HepG2 (cell line): ENCODE measurements around the gene SMAD6. TPM values are rescaled to one million over a fixed set of nuclear protein-coding genes. Genes with fewer than 3 reads are reported as not detected.

Source experiments
- ATAC-seq: fragments of 200-7000 bp; cut with Tn5 transposase; 3 replicates; pipeline ENCODE4 v1.9.1; 2020; ENCODE audit warnings: mild to moderate bottlenecking, moderate library complexity
- BruUV-seq: library from RNA; stranded (reverse); fragments of 400-500 nt; replicated peaks from 2 replicates; lab custom pipeline; 2021; lab: Mats Ljungman, UMichigan
- CTCF ChIA-PET: fragments of 300-600 bp; formaldehyde crosslinking; extraction: SDS; loops from one replicate; lab custom pipeline; 2021; ENCODE audit warnings: low total read pairs, inconsistent platforms, low intra/inter-chr PET ratio; lab: Yijun Ruan, JAX
- POLR2A ChIA-PET: fragments of 350-600 bp; sonication (Branson Sonifier 250); formaldehyde crosslinking; loops from one replicate; lab custom pipeline; 2020; ENCODE audit warnings: antibody characterized with exemption, inconsistent platforms; lab: Yijun Ruan, JAX
- DNase-seq: peaks from one replicate; pipeline ENCODE4 v3.0.0-alpha.2; 2015; ENCODE audit warnings: low spot score
- FAIRE-seq: peaks from 3 replicates; lab custom pipeline; 2011; peaks lifted over from hg19 to GRCh38; lab: Jason Lieb, UNC
- H2AFZ ChIP-seq: one replicate; pipeline ENCODE4 v1.6.1; 2011; ENCODE audit warnings: low read length, inconsistent platforms
- H3K27ac ChIP-seq: fragments of 300-600 bp; 3 replicates; pipeline ENCODE4 v1.8.0; 2011; ENCODE audit warnings: mixed run types, mild to moderate bottlenecking, mixed read lengths, low read length, inconsistent platforms; ENCODE audit not compliant: insufficient read depth; ENCODE audit errors: extremely low read length
- H3K27me3 ChIP-seq, 2 experiments: fragments of 200-600 bp in 1 of 2; 2 replicates in 1 of 2; 3 replicates in 1 of 2; pipeline versions ENCODE4 v1.6.0 to v1.8.0; 2011; ENCODE audit warnings: low read length in 2 of 2, mild to moderate bottlenecking in 2 of 2, moderate library complexity in 2 of 2, inconsistent platforms in 1 of 2; ENCODE audit not compliant: insufficient read depth in 2 of 2, control insufficient read depth in 1 of 2
- H3K36me3 ChIP-seq, 2 experiments: fragments of 200-600 bp in 1 of 2; replicated peaks in 1 of 2; 2 replicates in 1 of 2; 3 replicates in 1 of 2; pipeline versions ENCODE4 v1.5.1 to v1.8.0; 2011; ENCODE audit warnings: low read length in 2 of 2, inconsistent platforms in 1 of 2; ENCODE audit not compliant: insufficient read depth in 2 of 2, control insufficient read depth in 1 of 2
- H3K4me1 ChIP-seq: 2 replicates; pipeline ENCODE4 v1.5.1; 2012; ENCODE audit warnings: low read length, inconsistent platforms; ENCODE audit not compliant: insufficient read depth
- H3K4me2 ChIP-seq: 2 replicates; pipeline ENCODE4 v1.6.0; 2011; ENCODE audit warnings: low read depth, low read length, inconsistent platforms
- H3K4me3 ChIP-seq, 3 experiments: fragments of 200-600 bp in 1 of 3; sonication (generic), shearing (Covaris generic) in 1 of 3; replicated peaks in 1 of 3; 2 replicates each; pipeline ENCODE4 v1.5.1; 2011 to 2016; ENCODE audit warnings: low read length in 3 of 3, inconsistent platforms in 2 of 3, low read depth in 2 of 3, mild to moderate bottlenecking in 2 of 3, control low read depth in 1 of 3, mixed read lengths in 1 of 3; ENCODE audit not compliant: insufficient read depth in 1 of 3
- H3K79me2 ChIP-seq: one replicate; pipeline ENCODE4 v1.6.1; 2011; ENCODE audit warnings: low read length, inconsistent platforms; ENCODE audit not compliant: insufficient read depth
- H3K9ac ChIP-seq: 2 replicates; pipeline ENCODE4 v1.6.0; 2011; ENCODE audit warnings: mild to moderate bottlenecking, low read depth, low read length, inconsistent platforms; ENCODE audit not compliant: insufficient read depth
- H3K9me3 ChIP-seq: 2 replicates; pipeline ENCODE4 v1.5.1; 2012; ENCODE audit warnings: mild to moderate bottlenecking, low read length
- H4K20me1 ChIP-seq: 2 replicates; pipeline ENCODE4 v1.6.0; 2011; ENCODE audit warnings: inconsistent platforms, mild to moderate bottlenecking, low read length, moderate library complexity; ENCODE audit not compliant: insufficient read depth
- FOXM1 ChIP-seq: sonication (generic); formaldehyde crosslinking; IDR thresholded peaks from 2 replicates; pipeline ENCODE4 v1.5.0; 2020; ENCODE audit warnings: missing genetic modification reagents
- HMG20B ChIP-seq: conservative IDR thresholded peaks from 2 replicates; pipeline ENCODE4 v1.6.1; 2016; ENCODE audit warnings: missing genetic modification reagents, missing compliant biosample characterization
- MBD4 ChIP-seq: IDR thresholded peaks from 2 replicates; pipeline ENCODE4 v1.6.1; 2012; ENCODE audit warnings: low read length, inconsistent platforms, borderline replicate concordance
- SIX1 ChIP-seq: sonication (generic); formaldehyde crosslinking; IDR thresholded peaks from 2 replicates; pipeline ENCODE4 v1.4.0; 2020; ENCODE audit warnings: missing genetic modification reagents, borderline replicate concordance
- SRF ChIP-seq: IDR thresholded peaks from 2 replicates; pipeline ENCODE4 v1.6.1; 2011; ENCODE audit warnings: mild to moderate bottlenecking, low read depth, low read length, moderate library complexity
- TBP ChIP-seq: sonication (generic); formaldehyde crosslinking; IDR thresholded peaks from 2 replicates; pipeline ENCODE4 v1.5.0; 2020; ENCODE audit warnings: missing genetic modification reagents
- THAP11 ChIP-seq: IDR thresholded peaks from 2 replicates; pipeline ENCODE4 v1.6.1; 2016; ENCODE audit warnings: missing biosample characterization, missing genetic modification reagents
- ZFAT ChIP-seq: sonication (generic); formaldehyde crosslinking; conservative IDR thresholded peaks from 2 replicates; pipeline ENCODE4 v1.8.1; 2023; ENCODE audit warnings: missing genetic modification reagents, inconsistent platforms
- WGBS: methylation state at CpG from one replicate; pipeline ENCODE4 v1.1.6; 2017; ENCODE audit warnings: low lambda C conversion rate; 5-methylcytosine and 5-hydroxymethylcytosine counted together
- in situ Hi-C: cut with HindIII; loops from 2 replicates; pipeline ENCODE4 v1.10.0; 2017; ENCODE audit warnings: low pct_unique_long_range_greater_than_20kb; ENCODE audit not compliant: extremely low pct_ligation_motif_present
- intact Hi-C: fragments of 100-400 bp; cut with micrococcal nuclease; formaldehyde crosslinking; loops from one replicate; pipeline ENCODE4 v1.10.0; 2022; ENCODE audit not compliant: unreplicated experiment
- polyA plus RNA-seq, 8 experiments: library from polyadenylated mRNA; depleted of rRNA in 3 of 8; stranded (reverse) in 7 of 8; unstranded in 1 of 8; fragments of >200 nt; fragmentation: Illumina TruSeq in 4 of 8; extraction: Trizol in 4 of 8; gene quantifications; 2 replicates each; pipeline versions ENCODE4 v1.2.1 to v1.2.3, GENCODE V29; 2011 to 2016; ENCODE audit warnings: low read depth in 4 of 8, missing spikeins in 1 of 8, mixed read lengths in 1 of 8; ENCODE audit not compliant: insufficient read depth in 1 of 8
- total RNA-seq, 5 experiments: library from RNA; depleted of rRNA; stranded (reverse); fragments of >200 nt; fragmentation: Illumina TruSeq; extraction: Trizol; gene quantifications; 2 replicates each; pipeline ENCODE4 v1.2.3, GENCODE V29; 2016; ENCODE audit warnings: low read depth in 1 of 5
- TF ChIP-seq, protein P1 (sequence below): IDR thresholded peaks from 2 replicates; pipeline ENCODE4 v1.6.1; 2018; ENCODE audit warnings: missing genetic modification reagents, mild to moderate bottlenecking, missing compliant biosample characterization
- TF ChIP-seq, protein P2 (sequence below): sonication (generic); formaldehyde crosslinking; IDR thresholded peaks from 2 replicates; pipeline ENCODE4 v1.5.0; 2020; ENCODE audit warnings: missing genetic modification reagents, mild to moderate bottlenecking, borderline replicate concordance
- TF ChIP-seq, protein P3 (sequence below): IDR thresholded peaks from 2 replicates; pipeline ENCODE4 v1.6.1; 2016; ENCODE audit warnings: low read depth, borderline replicate concordance

SMAD6 gene
- total and polyA plus RNA-seq, 2 of the 13 experiments (the other 11 are each of a cell fraction or from before 2014, with no cell fraction given) = 3.3 to 4.4 TPM

DNA sequence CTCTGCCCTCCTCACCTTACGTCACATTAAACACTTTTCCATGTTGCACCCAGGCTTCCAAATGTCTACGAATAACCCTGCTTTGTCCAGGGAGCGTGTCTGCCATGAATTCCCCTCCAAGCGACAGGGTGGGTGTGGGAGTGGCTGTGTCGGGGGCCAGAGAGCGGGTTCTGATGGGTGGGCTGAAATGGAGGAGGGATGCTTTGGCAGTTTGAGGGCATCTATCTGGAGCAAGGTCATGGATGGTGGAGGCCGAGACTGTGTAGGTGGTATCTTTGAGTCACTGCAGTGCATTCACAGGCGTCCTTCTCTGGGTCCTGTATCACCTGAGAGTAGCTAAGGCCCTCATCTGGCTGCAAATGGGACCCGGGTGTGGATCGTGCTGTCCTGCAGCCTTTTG is 36.6 kb downstream of the SMAD6 start:
- Histone ChIP-seq H3K4me3 (no peak overlapping the region), H3K9ac (no peak overlapping the region), H3K36me3 (peaks cover 3% of the 10 kb centered on the region in 2 experiments; a peak in 1 of 5 replicates), H3K9me3 (no peaks in the 10 kb centered on the region), H3K27ac (no peak overlapping the region), H3K79me2 (no peaks in the 10 kb centered on the region), H3K27me3 (no peaks in the 10 kb centered on the region), H4K20me1 (no peaks in the 10 kb centered on the region), H3K4me2 (no peak overlapping the region), H2AFZ (no peak overlapping the region), H3K4me1 (no peaks in the 10 kb centered on the region)
- BruUV-seq = no TSS peak
- in situ Hi-C loops = no loop called here
- CTCF ChIA-PET = no interaction called here
- TF ChIP-seq TBP (CRISPR knock-in tag) = no peak
- TF ChIP-seq SRF = no peak
- no peak for TF ChIP-seq SIX1
- TF ChIP-seq ZFAT (CRISPR knock-in tag) = no peak
- no peak for TF ChIP-seq THAP11 (CRISPR knock-in tag)
- TF ChIP-seq HMG20B = no peak
- TF ChIP-seq, protein P1, sequence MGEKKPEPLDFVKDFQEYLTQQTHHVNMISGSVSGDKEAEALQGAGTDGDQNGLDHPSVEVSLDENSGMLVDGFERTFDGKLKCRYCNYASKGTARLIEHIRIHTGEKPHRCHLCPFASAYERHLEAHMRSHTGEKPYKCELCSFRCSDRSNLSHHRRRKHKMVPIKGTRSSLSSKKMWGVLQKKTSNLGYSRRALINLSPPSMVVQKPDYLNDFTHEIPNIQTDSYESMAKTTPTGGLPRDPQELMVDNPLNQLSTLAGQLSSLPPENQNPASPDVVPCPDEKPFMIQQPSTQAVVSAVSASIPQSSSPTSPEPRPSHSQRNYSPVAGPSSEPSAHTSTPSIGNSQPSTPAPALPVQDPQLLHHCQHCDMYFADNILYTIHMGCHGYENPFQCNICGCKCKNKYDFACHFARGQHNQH (CRISPR knock-in tag) = no peak
- TF ChIP-seq, protein P2, sequence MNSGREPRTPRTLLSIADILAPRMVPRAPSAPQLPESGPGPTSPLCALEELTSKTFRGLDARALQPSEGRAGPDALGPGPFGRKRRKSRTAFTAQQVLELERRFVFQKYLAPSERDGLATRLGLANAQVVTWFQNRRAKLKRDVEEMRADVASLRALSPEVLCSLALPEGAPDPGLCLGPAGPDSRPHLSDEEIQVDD (CRISPR knock-in tag) = no peak
- TF ChIP-seq, protein P3, sequence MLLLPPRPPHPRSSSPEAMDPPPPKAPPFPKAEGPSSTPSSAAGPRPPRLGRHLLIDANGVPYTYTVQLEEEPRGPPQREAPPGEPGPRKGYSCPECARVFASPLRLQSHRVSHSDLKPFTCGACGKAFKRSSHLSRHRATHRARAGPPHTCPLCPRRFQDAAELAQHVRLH (CRISPR knock-in tag) = no peak
- TF ChIP-seq FOXM1 (CRISPR knock-in tag) = no peak
- TF ChIP-seq MBD4 = no peak
- FAIRE-seq (no peak), DNase-seq (no peak), ATAC-seq (no peak)
- POLR2A ChIA-PET = no interaction called here
- WGBS = 94% methylated on average over 9 of the region's 10 CpGs
- intact Hi-C loops = no loop called here
